ENCODE results near the gene MTAP.

MTAP gene

GRCh38 chr9:21802418-21803000 is at the start of gene MTAP (continued):
- TF ChIP-seq, protein P1, sequence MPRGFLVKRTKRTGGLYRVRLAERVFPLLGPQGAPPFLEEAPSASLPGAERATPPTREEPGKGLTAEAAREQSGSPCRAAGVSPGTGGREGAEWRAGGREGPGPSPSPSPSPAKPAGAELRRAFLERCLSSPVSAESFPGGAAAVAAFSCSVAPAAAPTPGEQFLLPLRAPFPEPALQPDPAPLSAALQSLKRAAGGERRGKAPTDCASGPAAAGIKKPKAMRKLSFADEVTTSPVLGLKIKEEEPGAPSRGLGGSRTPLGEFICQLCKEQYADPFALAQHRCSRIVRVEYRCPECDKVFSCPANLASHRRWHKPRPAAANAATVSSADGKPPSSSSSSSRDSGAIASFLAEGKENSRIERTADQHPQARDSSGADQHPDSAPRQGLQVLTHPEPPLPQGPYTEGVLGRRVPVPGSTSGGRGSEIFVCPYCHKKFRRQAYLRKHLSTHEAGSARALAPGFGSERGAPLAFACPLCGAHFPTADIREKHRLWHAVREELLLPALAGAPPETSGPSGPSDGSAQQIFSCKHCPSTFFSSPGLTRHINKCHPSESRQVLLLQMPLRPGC (tag by site-specific recombination; IDR thresholded peaks at IDR 0.05), result no peak
- no peak for TF ChIP-seq ZNF664 (tag by site-specific recombination; IDR thresholded peaks at IDR 0.05)
- TF ChIP-seq GLIS1 (tag by site-specific recombination; IDR thresholded peaks at IDR 0.05), result peak; percentile 28
- peak; percentile 86 for TF ChIP-seq SP2 (tag by site-specific recombination; IDR thresholded peaks at IDR 0.05)
- no peak for TF ChIP-seq OSR2 (tag by site-specific recombination; IDR thresholded peaks at IDR 0.05)
- no peak for TF ChIP-seq ZNF704 (tag by site-specific recombination; IDR thresholded peaks at IDR 0.05)
- no peak for TF ChIP-seq KLF1 (tag by site-specific recombination; IDR thresholded peaks at IDR 0.05)
- TF ChIP-seq ZNF677 (tag by site-specific recombination; IDR thresholded peaks at IDR 0.05), result no peak
- TF ChIP-seq KLF7 (tag by site-specific recombination; IDR thresholded peaks at IDR 0.05; ENCODE audit: borderline replicate concordance), result no peak
- TF ChIP-seq ZNF221 (tag by site-specific recombination; IDR thresholded peaks at IDR 0.05; ENCODE audit: borderline replicate concordance), result no peak
- TF ChIP-seq RBAK (tag by site-specific recombination; IDR thresholded peaks at IDR 0.05), result no peak
- TF ChIP-seq HOXD13 (CRISPR knock-in tag; IDR thresholded peaks at IDR 0.05; ENCODE audit: borderline replicate concordance), result no peak; the same call in 1 of the 2 replicates
- peak; percentile 83 for TF ChIP-seq GLIS2 (tag by site-specific recombination; IDR thresholded peaks at IDR 0.05)
- no peak for TF ChIP-seq ZNF169 (tag by site-specific recombination; IDR thresholded peaks at IDR 0.05)
- no peak; the same call in 1 of the 2 replicates for TF ChIP-seq ZNF660 (tag by site-specific recombination; IDR thresholded peaks at IDR 0.05)
- peak; percentile 35; the same call in 1 of the 2 replicates for TF ChIP-seq ZNF600 (tag by site-specific recombination; IDR thresholded peaks at IDR 0.05)
- TF ChIP-seq ZNF292 (tag by site-specific recombination; IDR thresholded peaks at IDR 0.05; ENCODE audit: borderline replicate concordance, low read depth), result no peak
- no peak; the same call in 1 of the 2 replicates for TF ChIP-seq ZNF362 (tag by site-specific recombination; IDR thresholded peaks at IDR 0.05)
- TF ChIP-seq ZNF670 (tag by site-specific recombination; IDR thresholded peaks at IDR 0.05; ENCODE audit: low read depth), result no peak
- TF ChIP-seq ZNF239 (tag by site-specific recombination; IDR thresholded peaks at IDR 0.05), result 0 out of 2 replicates have a peak, but pooled peaks have one; percentile 23
- TF ChIP-seq ZNF16 (tag by site-specific recombination; IDR thresholded peaks at IDR 0.05; ENCODE audit: low read depth), result no peak
- no peak for TF ChIP-seq ZBTB10 (tag by site-specific recombination; IDR thresholded peaks at IDR 0.05)
- TF ChIP-seq ZNF488 (tag by site-specific recombination; IDR thresholded peaks at IDR 0.05), result no peak
- TF ChIP-seq SCRT2 (tag by site-specific recombination; IDR thresholded peaks at IDR 0.05), result no peak
- TF ChIP-seq ZNF549 (tag by site-specific recombination; IDR thresholded peaks at IDR 0.05), result no peak
- no peak for TF ChIP-seq ZBTB21 (tag by site-specific recombination; IDR thresholded peaks at IDR 0.05)
- TF ChIP-seq ZNF529 (tag by site-specific recombination; IDR thresholded peaks at IDR 0.05; ENCODE audit: insufficient replicate concordance), result no peak
